Eye (tissue), 1 donor: ENCODE measurements around the gene C20orf204.
"Not testable (repeated sequence)": the region's sequence is repeated elsewhere in the genome, so short reads cannot be mapped to it uniquely, and the experiment has no call there.

Experiments
- DNase-seq: peaks from one replicate; pipeline ENCODE4 v3.0.0-alpha.2; 2015

C20orf204 gene

DNA sequence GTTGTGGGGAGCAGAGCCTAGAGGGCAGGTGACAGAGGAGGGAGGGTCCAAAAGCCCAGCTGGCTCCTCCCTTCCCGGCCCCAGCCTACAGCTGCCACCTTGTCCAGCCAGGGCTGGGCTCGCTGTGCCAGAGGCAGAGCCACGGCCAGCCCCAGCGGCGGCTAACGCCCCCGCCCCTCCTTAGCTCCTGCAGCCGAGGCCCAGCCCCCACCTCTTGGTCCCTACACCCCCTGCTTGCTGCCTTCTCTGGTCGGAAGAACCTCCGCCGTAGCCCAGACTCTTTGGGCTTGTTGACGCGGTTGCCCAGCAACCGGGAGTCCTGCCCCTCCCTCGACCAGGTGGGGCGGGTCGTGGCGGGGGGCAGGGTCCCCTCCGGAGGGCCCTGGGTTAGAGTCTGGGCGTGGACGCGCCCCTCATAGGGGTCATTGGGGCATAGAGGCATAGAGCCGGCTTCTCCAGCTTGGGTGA is 48.7 kb downstream of the C20orf204 start:
- no peak for DNase-seq

DNA sequence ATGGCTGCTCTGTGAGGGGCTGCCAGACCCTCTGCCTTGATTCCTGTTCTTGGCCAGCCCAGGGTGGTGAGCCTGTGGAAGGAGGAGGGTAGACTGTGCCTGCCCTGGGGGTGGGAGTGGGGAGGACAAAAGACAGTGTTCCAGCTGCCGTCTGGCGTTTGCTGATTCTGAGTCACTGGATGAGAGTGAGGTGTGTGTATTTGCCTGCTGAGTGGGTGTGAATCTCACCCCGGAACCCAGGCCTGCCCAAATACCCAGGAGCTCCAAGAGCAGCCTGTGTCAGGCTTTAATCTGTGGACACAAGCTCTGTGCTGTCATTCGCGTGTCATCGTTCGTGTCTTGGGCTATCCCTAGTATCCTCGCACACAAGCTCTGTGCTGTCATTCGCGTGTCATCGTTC is 50.8 kb downstream of the C20orf204 start:
- DNase-seq: no peak

DNA sequence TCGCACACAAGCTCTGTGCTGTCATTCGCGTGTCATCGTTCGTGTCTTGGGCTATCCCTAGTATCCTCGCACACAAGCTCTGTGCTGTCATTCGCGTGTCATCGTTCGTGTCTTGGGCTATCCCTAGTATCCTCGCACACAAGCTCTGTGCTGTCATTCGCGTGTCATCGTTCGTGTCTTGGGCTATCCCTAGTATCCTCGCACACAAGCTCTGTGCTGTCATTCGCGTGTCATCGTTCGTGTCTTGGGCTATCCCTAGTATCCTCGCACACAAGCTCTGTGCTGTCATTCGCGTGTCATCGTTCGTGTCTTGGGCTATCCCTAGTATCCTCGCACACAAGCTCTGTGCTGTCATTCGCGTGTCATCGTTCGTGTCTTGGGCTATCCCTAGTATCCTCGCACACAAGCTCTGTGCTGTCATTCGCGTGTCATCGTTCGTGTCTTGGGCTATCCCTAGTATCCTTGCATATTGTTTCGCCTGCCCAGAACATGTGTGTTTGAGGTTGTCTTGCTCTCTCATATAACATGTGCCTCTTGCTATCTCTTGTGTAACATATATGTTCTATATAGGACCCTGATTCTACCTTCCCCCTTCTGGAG is 51.3 kb downstream of the C20orf204 start:
- not testable (repeated sequence) for DNase-seq

DNA sequence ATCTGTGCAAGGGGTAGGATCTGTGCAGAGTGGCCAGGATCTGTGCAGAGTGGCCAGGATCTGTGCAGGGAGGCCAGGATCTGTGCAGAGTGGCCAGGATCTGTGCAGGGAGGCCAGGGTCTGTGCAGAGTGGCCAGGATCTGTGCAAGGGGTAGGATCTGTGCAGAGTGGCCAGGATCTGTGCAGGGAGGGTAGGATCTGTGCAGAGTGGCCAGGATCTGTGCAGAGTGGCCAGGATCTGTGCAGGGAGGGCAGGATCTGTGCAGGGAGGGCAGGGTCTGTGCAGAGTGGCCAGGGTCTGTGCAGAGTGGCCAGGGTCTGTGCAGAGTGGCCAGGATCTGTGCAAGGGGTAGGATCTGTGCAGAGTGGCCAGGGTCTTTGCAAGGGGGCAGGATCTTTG is 52.6 kb downstream of the C20orf204 start:
- DNase-seq: not testable (repeated sequence)
